GM12872 (cell line): ENCODE measurements around the gene IRF2BPL.

Source experiments
- CTCF ChIP-seq: IDR thresholded peaks from 3 replicates; pipeline ENCODE4 v1.5.1; 2011; ENCODE audit warnings: low read depth, mild to moderate bottlenecking, low read length, moderate library complexity; ENCODE audit not compliant: insufficient read depth

The IRF2BPL gene

GRCh38 chr14:76984787-76985375 lies 43.6 kb downstream of the IRF2BPL start:
- TF ChIP-seq CTCF, result no peak

- no peak for TF ChIP-seq CTCF
Measured at GRCh38 chr14:76984297-76984696, 44.2 kb downstream of the IRF2BPL start.

GRCh38 chr14:76981670-76982069 lies 46.8 kb downstream of the IRF2BPL start:
- TF ChIP-seq CTCF, result no peak

GRCh38 chr14:76977793-76978720 lies 50.5 kb downstream of the IRF2BPL start:
- no peak for TF ChIP-seq CTCF

GRCh38 chr14:76976240-76977005 lies 52.1 kb downstream of the IRF2BPL start:
- TF ChIP-seq CTCF, result no peak

GRCh38 chr14:76975812-76976211 lies 52.7 kb downstream of the IRF2BPL start:
- TF ChIP-seq CTCF, result no peak

GRCh38 chr14:76975051-76975450 lies 53.5 kb downstream of the IRF2BPL start:
- no peak for TF ChIP-seq CTCF
